ENCODE results near the gene DCTPP1. TPM values are rescaled to one million over a fixed set of nuclear protein-coding genes. Genes with fewer than 3 reads are reported as not detected.

DCTPP1 gene
- total and polyA plus RNA-seq, 2 of the 13 experiments (the other 11 are each of a cell fraction or from before 2014, with no cell fraction given) = 54.8 to 74.4 TPM

DNA sequence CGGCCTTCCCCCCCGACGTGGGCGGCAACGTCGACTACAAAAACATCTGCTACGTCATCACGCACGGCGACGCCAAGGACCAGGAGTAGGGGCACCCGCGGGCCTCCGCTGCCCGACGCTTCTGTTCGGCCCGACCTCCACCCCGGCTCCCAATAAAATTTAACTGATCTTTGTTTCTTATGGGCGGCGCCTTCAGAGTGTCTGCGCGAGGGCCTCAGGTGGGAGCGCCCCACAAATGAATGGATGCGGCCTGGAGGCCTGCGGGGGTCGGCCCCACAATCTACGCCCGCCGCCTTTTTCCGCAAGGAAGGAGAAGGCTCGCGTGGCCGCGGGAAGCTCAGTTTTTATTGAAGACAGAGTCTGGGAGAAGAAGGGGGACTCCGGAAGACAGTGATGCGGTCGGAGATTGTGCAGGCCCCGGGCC, 52.0 kb downstream of the DCTPP1 start (continued):
- TF ChIP-seq, protein P1, sequence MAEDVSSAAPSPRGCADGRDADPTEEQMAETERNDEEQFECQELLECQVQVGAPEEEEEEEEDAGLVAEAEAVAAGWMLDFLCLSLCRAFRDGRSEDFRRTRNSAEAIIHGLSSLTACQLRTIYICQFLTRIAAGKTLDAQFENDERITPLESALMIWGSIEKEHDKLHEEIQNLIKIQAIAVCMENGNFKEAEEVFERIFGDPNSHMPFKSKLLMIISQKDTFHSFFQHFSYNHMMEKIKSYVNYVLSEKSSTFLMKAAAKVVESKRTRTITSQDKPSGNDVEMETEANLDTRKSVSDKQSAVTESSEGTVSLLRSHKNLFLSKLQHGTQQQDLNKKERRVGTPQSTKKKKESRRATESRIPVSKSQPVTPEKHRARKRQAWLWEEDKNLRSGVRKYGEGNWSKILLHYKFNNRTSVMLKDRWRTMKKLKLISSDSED (CRISPR knock-in tag; IDR thresholded peaks at IDR 0.05) = no peak
- TF ChIP-seq MAZ (IDR thresholded peaks at IDR 0.05; ENCODE audit: borderline replicate concordance, low read depth, low read length) = no peak
- TF ChIP-seq MAZ (CRISPR knock-in tag; IDR thresholded peaks at IDR 0.05; ENCODE audit: low read depth) = peak; percentile 60; the same call in 1 of the 2 replicates
- TF ChIP-seq RORA (CRISPR knock-in tag; IDR thresholded peaks at IDR 0.05) = no peak
- no peak for TF ChIP-seq ZNF10 (CRISPR knock-in tag; IDR thresholded peaks at IDR 0.05; ENCODE audit: borderline replicate concordance, low read depth)
- TF ChIP-seq, protein P2, sequence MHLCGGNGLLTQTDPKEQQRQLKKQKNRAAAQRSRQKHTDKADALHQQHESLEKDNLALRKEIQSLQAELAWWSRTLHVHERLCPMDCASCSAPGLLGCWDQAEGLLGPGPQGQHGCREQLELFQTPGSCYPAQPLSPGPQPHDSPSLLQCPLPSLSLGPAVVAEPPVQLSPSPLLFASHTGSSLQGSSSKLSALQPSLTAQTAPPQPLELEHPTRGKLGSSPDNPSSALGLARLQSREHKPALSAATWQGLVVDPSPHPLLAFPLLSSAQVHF (CRISPR knock-in tag; IDR thresholded peaks at IDR 0.05) = no peak
- TF ChIP-seq KDM5A (IDR thresholded peaks at IDR 0.05; ENCODE audit: borderline replicate concordance, low read length) = no peak
- TF ChIP-seq, protein P3, sequence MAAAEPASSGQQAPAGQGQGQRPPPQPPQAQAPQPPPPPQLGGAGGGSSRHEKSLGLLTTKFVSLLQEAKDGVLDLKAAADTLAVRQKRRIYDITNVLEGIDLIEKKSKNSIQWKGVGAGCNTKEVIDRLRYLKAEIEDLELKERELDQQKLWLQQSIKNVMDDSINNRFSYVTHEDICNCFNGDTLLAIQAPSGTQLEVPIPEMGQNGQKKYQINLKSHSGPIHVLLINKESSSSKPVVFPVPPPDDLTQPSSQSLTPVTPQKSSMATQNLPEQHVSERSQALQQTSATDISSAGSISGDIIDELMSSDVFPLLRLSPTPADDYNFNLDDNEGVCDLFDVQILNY (CRISPR knock-in tag; conservative IDR thresholded peaks at IDR 0.05) = no peak
- TF ChIP-seq, protein P4, sequence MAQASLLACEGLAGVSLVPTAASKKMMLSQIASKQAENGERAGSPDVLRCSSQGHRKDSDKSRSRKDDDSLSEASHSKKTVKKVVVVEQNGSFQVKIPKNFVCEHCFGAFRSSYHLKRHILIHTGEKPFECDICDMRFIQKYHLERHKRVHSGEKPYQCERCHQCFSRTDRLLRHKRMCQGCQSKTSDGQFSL (CRISPR knock-in tag; IDR thresholded peaks at IDR 0.05) = peak; percentile 27; the same call in 1 of the 2 replicates
- peak; percentile 36 for TF ChIP-seq MED8 (CRISPR knock-in tag; IDR thresholded peaks at IDR 0.05; ENCODE audit: insufficient replicate concordance)
- TF ChIP-seq, protein P5, sequence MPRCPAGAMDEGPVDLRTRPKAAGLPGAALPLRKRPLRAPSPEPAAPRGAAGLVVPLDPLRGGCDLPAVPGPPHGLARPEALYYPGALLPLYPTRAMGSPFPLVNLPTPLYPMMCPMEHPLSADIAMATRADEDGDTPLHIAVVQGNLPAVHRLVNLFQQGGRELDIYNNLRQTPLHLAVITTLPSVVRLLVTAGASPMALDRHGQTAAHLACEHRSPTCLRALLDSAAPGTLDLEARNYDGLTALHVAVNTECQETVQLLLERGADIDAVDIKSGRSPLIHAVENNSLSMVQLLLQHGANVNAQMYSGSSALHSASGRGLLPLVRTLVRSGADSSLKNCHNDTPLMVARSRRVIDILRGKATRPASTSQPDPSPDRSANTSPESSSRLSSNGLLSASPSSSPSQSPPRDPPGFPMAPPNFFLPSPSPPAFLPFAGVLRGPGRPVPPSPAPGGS (CRISPR knock-in tag; IDR thresholded peaks at IDR 0.05) = 0 out of 2 replicates have a peak, but pooled peaks have one; percentile 5
- TF ChIP-seq, protein P6, sequence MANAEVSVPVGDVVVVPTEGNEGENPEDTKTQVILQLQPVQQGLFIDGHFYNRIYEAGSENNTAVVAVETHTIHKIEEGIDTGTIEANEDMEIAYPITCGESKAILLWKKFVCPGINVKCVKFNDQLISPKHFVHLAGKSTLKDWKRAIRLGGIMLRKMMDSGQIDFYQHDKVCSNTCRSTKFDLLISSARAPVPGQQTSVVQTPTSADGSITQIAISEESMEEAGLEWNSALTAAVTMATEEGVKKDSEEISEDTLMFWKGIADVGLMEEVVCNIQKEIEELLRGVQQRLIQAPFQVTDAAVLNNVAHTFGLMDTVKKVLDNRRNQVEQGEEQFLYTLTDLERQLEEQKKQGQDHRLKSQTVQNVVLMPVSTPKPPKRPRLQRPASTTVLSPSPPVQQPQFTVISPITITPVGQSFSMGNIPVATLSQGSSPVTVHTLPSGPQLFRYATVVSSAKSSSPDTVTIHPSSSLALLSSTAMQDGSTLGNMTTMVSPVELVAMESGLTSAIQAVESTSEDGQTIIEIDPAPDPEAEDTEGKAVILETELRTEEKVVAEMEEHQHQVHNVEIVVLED (CRISPR knock-in tag; IDR thresholded peaks at IDR 0.05; ENCODE audit: borderline replicate concordance) = peak; percentile 97
- no peak for TF ChIP-seq ZNF232 (CRISPR knock-in tag; IDR thresholded peaks at IDR 0.05; ENCODE audit: borderline replicate concordance)
- TF ChIP-seq, protein P7, sequence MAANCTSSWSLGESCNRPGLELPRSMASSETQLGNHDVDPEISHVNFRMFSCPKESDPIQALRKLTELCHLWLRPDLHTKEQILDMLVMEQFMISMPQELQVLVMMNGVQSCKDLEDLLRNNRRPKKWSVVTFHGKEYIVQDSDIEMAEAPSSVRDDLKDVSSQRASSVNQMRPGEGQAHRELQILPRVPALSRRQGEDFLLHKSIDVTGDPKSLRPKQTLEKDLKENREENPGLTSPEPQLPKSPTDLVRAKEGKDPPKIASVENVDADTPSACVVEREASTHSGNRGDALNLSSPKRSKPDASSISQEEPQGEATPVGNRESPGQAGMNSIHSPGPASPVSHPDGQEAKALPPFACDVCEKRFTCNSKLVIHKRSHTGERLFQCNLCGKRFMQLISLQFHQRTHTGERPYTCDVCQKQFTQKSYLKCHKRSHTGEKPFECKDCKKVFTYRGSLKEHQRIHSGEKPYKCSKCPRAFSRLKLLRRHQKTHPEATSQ (CRISPR knock-in tag; IDR thresholded peaks at IDR 0.05; ENCODE audit: borderline replicate concordance) = no peak
- no peak for TF ChIP-seq PATZ1 (CRISPR knock-in tag; IDR thresholded peaks at IDR 0.05)
- no peak for TF ChIP-seq STAG1 (CRISPR knock-in tag; IDR thresholded peaks at IDR 0.05)
- TF ChIP-seq GATA4 (IDR thresholded peaks at IDR 0.05; ENCODE audit: borderline replicate concordance, low read depth) = no peak
- TF ChIP-seq ZNF552 (CRISPR knock-in tag; IDR thresholded peaks at IDR 0.05; ENCODE audit: borderline replicate concordance) = no peak
- no peak for TF ChIP-seq SMYD3 (CRISPR knock-in tag; IDR thresholded peaks at IDR 0.05)
- no peak for TF ChIP-seq GZF1 (CRISPR knock-in tag; IDR thresholded peaks at IDR 0.05)

All from HepG2 (cell line).